Right atrium auricular region (tissue), 2 donors: ENCODE measurements around the gene RXRG. TPM values are rescaled to one million over a fixed set of nuclear protein-coding genes. Genes with fewer than 3 reads are reported as not detected.

Experiments
- DNase-seq: peaks from one replicate; pipeline ENCODE4 v3.0.0-alpha.2; 2019; ENCODE audit warnings: low spot score
- H3K27ac ChIP-seq, 2 donors: fragments of 200-600 bp; sonication (generic); 1 replicate in 1 of 2; 2 replicates in 1 of 2; pipeline ENCODE4 v1.5.1; 2016 to 2019
- H3K27me3 ChIP-seq, 2 donors: fragments of 200-600 bp; sonication (generic); one replicate each; pipeline versions ENCODE4 v1.5.1 to v1.6.0; 2017 to 2019
- H3K36me3 ChIP-seq: fragments of 200-600 bp; sonication (generic); one replicate; pipeline ENCODE4 v1.5.1; 2016
- H3K4me1 ChIP-seq, 2 donors: fragments of 200-600 bp; sonication (generic); one replicate each; pipeline versions ENCODE4 v1.5.1 to v1.6.0; 2017 to 2019
- H3K4me3 ChIP-seq, 2 donors: fragments of 200-600 bp; sonication (generic); 1 replicate in 1 of 2; 2 replicates in 1 of 2; pipeline ENCODE4 v1.5.1; 2017 to 2019; ENCODE audit warnings: mild to moderate bottlenecking in 1 of 2, moderate library complexity in 1 of 2
- H3K9me3 ChIP-seq, 2 donors: fragments of 200-600 bp; sonication (generic); one replicate each; pipeline ENCODE4 v1.5.1; 2019
- CTCF ChIP-seq, 2 donors: fragments of 200-600 bp; sonication (generic); IDR thresholded peaks; one replicate each; pipeline ENCODE4 v1.5.1; 2019; ENCODE audit warnings: antibody characterized with exemption in 2 of 2
- total RNA-seq, 2 donors: library from RNA; depleted of rRNA; stranded (reverse); fragments of >200 nt; gene quantifications; one replicate each; pipeline ENCODE4 v1.1.0, GENCODE V29; 2016

Gene RXRG
- total RNA-seq, 2 donors from 2014 or later = 1.2 to 3.3 TPM

- Histone ChIP-seq H3K36me3 (no peaks in the 10 kb centered on the region), H3K4me3 (no peak overlapping the region), H3K9me3 (no peaks in the 10 kb centered on the region), H3K27me3 (no peaks in the 10 kb centered on the region), H3K27ac (no peak overlapping the region), H3K4me1 (peaks cover 0 to 12% of the 10 kb centered on the region in 2 donors)
- DNase-seq = peak; percentile 79
- TF ChIP-seq CTCF (IDR thresholded peaks at IDR 0.05) = peak; percentile 94 to 97
Observed at GRCh38 chr1:165367375-165367993, 77.4 kb downstream of the RXRG start.

- Histone ChIP-seq H3K4me1 (peaks cover 0 to 12% of the 10 kb centered on the region in 2 donors), H3K27ac (no peak overlapping the region), H3K9me3 (no peaks in the 10 kb centered on the region), H3K4me3 (no peak overlapping the region), H3K27me3 (no peaks in the 10 kb centered on the region), H3K36me3 (no peaks in the 10 kb centered on the region)
- no peak for TF ChIP-seq CTCF (IDR thresholded peaks at IDR 0.05)
- DNase-seq = no peak
Observed at GRCh38 chr1:165365341-165365740, 79.6 kb downstream of the RXRG start.

- no peak for TF ChIP-seq CTCF (IDR thresholded peaks at IDR 0.05)
- no peak for DNase-seq
- no peak overlapping the region for H3K4me3 ChIP-seq
- H3K36me3 ChIP-seq = no peaks in the 10 kb centered on the region
- no peaks in the 10 kb centered on the region for H3K9me3 ChIP-seq
- no peaks in the 10 kb centered on the region for H3K27me3 ChIP-seq
- H3K27ac ChIP-seq = no peak overlapping the region
- peaks cover 0 to 12% of the 10 kb centered on the region in 2 donors for H3K4me1 ChIP-seq
Observed at GRCh38 chr1:165364568-165365133, 80.3 kb downstream of the RXRG start.

- H3K36me3 ChIP-seq = no peaks in the 10 kb centered on the region
- TF ChIP-seq CTCF (IDR thresholded peaks at IDR 0.05) = no peak
- no peak overlapping the region for H3K27ac ChIP-seq
- H3K27me3 ChIP-seq = peaks cover 20 to 32% of the 10 kb centered on the region in 2 donors
- H3K4me1 ChIP-seq = peaks cover 0 to 42% of the 10 kb centered on the region in 2 donors
- no peak for DNase-seq
- H3K4me3 ChIP-seq = peak overlapping the region in 1 of 2 donors; percentile 44
- no peaks in the 10 kb centered on the region for H3K9me3 ChIP-seq
Observed at GRCh38 chr1:165356876-165357275, 88.0 kb downstream of the RXRG start.

GRCh38 chr1:165355977-165356811 lies 88.7 kb downstream of the RXRG start, which contains the start of gene LMX1A:
Gene LMX1A (minus strand): TSS chr1:165356715. CDS start chr1:165355559, 1,156 bp downstream.
- Histone ChIP-seq H3K27me3 (peaks cover 27 to 34% of the 10 kb centered on the region in 2 donors), H3K4me3 (peak within 1 kb of the TSS; percentile 10 to 44), H3K9me3 (no peaks in the 10 kb centered on the region), H3K36me3 (no peaks in the 10 kb centered on the region), H3K27ac (no peak within 1 kb of the TSS), H3K4me1 (peaks cover 0 to 42% of the 10 kb centered on the region in 2 donors)
- no peak for TF ChIP-seq CTCF (IDR thresholded peaks at IDR 0.05)
- DNase-seq = no peak
